Left ventricle myocardium inferior (tissue), 1 donor: ENCODE results near the gene NTHL1. TPM values are rescaled to one million over a fixed set of nuclear protein-coding genes. Genes with fewer than 3 reads are reported as not detected.
A peak's percentile ranks its signal among the peaks of the same experiment; 100 is the strongest.

ENCODE experiments used
- DNase-seq: peaks from one replicate; pipeline ENCODE4 v3.0.0-alpha.2; 2020
- H3K27ac ChIP-seq: fragments of 200-600 bp; replicated peaks from 2 replicates; pipeline ENCODE4 v1.8.0; 2021
- H3K27me3 ChIP-seq: fragments of 200-600 bp; 2 replicates; pipeline ENCODE4 v1.8.0; 2021; ENCODE audit warnings: low read depth
- H3K36me3 ChIP-seq: fragments of 200-600 bp; 2 replicates; pipeline ENCODE4 v1.8.0; 2021
- H3K4me1 ChIP-seq: fragments of 200-600 bp; 2 replicates; pipeline ENCODE4 v1.8.0; 2021
- H3K4me3 ChIP-seq: fragments of 200-600 bp; 2 replicates; pipeline ENCODE4 v1.8.0; 2021; ENCODE audit warnings: mild to moderate bottlenecking, moderate library complexity
- H3K9me3 ChIP-seq: fragments of 200-600 bp; replicated peaks from 2 replicates; pipeline ENCODE4 v1.8.0; 2021
- intact Hi-C: fragments of 100-400 bp; cut with micrococcal nuclease; formaldehyde crosslinking; loops from one replicate; pipeline ENCODE4 v1.11.0; 2022
- total RNA-seq: library from RNA; stranded (reverse); fragmentation: NEBNext Ultra II Directional; extraction: Animal tissue kit (Norgen Biotek cat#: 25700); gene quantifications from one replicate; pipeline ENCODE4 v1.2.1, GENCODE V29; 2021
- TF ChIP-seq, protein P1 (sequence below): fragments of 200-600 bp; IDR thresholded peaks from 2 replicates; pipeline ENCODE4 v1.8.0; 2021; ENCODE audit warnings: antibody characterized with exemption, mild to moderate bottlenecking, borderline replicate concordance
- donor health status: DM: no; HTN: yes; CAD: no; lungs with severe emphysema.

Gene NTHL1
- total RNA-seq, 1 donor from 2014 or later: 21.7 TPM

DNA sequence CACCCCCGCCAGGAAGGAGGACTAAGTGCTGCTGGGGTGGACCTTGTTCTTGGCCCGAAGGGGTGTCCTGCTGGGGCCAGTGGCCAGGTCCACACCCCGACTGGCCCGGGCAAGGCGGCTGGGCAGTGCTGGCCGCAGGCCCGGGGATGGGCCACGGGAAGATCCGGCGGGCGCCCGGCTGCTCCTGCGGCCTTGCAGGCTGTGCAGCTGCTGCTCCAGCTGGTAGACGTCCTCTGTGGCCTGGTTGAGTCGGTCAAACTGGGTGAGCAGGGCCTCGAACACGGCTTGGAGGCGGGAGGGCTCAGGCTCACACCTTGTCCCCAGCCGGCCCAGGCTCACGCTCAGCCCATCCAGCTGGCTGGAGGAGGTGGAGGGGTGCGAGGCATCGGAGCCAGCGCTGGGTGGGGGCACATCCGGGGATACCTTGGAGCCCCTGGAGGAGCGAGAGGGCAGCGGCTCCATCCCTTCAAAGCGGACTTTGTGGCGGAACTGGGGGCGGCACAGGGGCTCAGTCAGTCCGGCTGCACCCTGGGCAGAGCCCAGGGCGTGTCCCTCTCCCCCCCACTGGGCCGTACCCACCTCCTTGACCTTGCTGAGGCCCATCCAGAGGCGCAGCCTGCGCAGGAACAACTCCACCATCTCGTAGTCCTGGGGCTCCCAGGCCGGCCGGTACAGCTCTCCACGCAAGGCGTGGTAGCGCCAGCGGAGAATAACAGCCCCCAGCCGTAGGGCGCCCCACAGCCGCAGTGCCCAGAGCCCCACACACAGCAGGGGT lies 42.3 kb upstream of the NTHL1 start:
- peak overlapping the region; percentile 85 for H3K27ac ChIP-seq
- peaks cover 95% of the 10 kb centered on the region for H3K36me3 ChIP-seq
- H3K9me3 ChIP-seq: no peaks in the 10 kb centered on the region
- H3K27me3 ChIP-seq: no peaks in the 10 kb centered on the region
- TF ChIP-seq, protein P1, sequence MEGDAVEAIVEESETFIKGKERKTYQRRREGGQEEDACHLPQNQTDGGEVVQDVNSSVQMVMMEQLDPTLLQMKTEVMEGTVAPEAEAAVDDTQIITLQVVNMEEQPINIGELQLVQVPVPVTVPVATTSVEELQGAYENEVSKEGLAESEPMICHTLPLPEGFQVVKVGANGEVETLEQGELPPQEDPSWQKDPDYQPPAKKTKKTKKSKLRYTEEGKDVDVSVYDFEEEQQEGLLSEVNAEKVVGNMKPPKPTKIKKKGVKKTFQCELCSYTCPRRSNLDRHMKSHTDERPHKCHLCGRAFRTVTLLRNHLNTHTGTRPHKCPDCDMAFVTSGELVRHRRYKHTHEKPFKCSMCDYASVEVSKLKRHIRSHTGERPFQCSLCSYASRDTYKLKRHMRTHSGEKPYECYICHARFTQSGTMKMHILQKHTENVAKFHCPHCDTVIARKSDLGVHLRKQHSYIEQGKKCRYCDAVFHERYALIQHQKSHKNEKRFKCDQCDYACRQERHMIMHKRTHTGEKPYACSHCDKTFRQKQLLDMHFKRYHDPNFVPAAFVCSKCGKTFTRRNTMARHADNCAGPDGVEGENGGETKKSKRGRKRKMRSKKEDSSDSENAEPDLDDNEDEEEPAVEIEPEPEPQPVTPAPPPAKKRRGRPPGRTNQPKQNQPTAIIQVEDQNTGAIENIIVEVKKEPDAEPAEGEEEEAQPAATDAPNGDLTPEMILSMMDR: no peak
- intact Hi-C loops: no loop called here
- peak overlapping the region; percentile 52 for H3K4me3 ChIP-seq
- peaks cover 16% of the 10 kb centered on the region for H3K4me1 ChIP-seq
- DNase-seq: no peak

DNA sequence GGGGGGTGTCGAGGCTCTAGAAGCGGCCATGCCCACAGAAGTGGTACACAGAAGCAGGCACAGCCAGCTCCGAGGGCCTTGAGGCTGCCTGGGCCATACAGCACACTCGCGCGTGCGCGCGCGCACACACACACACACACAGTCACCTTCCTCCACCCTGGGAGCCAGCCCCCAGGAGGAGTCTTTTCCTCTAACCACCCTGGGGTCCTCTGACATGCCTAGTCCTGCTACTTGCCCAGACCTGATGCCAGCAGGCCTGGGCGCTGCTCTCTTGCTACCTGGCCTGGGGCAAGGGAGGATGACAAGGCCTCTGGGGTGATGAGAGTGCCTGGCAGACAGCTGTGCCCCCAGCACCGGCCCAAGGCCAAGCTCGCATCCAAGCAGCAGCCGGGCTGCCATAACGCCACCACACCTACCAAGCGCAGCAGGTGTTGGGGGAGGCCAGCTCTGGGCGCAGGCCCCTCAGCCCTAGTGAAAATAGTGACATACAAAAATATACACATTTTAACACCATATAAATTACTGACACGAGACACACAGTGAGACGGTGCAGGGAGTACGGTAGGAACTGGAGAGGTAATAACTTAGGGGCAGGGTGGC lies 41.2 kb upstream of the NTHL1 start:
- DNase-seq: no peak
- Histone ChIP-seq H3K27ac (no peak overlapping the region), H3K4me1 (peaks cover 18% of the 10 kb centered on the region), H3K36me3 (peaks cover 95% of the 10 kb centered on the region), H3K4me3 (no peak overlapping the region), H3K27me3 (no peaks in the 10 kb centered on the region), H3K9me3 (no peaks in the 10 kb centered on the region)
- TF ChIP-seq, protein P1: no peak
- intact Hi-C loops: no loop called here

DNA sequence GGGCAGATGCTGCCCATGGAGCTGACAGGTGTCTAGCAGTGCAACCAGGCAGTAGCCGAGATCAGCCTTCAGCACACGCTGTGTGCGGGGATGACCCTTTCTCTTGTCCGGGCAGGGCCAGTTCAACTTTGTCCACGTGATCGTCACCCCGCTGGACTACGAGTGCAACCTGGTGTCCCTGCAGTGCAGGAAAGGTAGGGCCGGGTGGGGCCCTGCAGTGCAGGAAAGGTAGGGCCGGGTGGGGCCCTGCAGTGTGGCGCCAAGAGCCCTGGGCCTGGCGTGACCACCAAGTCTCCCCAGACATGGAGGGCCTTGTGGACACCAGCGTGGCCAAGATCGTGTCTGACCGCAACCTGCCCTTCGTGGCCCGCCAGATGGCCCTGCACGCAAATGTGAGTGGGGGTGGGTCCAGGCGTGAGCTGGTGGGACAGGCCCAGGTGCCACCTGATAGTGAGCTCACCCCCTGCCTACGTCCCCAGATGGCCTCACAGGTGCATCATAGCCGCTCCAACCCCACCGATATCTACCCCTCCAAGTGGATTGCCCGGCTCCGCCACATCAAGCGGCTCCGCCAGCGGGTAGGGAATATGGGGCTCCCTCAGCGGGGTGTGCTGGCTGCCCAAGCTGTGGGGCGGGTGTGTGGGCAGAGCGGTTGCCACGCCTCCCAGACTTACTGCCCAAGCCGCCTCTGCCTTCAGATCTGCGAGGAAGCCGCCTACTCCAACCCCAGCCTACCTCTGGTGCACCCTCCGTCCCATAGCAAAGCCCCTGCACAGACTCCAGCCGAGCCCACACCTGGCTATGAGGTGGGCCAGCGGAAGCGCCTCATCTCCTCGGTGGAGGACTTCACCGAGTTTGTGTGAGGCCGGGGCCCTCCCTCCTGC lies 40.4 kb upstream of the NTHL1 start:
- no peaks in the 10 kb centered on the region for H3K27me3 ChIP-seq
- H3K27ac ChIP-seq: no peak overlapping the region
- no peak overlapping the region for H3K4me3 ChIP-seq
- no peaks in the 10 kb centered on the region for H3K9me3 ChIP-seq
- TF ChIP-seq, protein P1: no peak
- intact Hi-C loops: no loop called here
- H3K4me1 ChIP-seq: peaks cover 27% of the 10 kb centered on the region
- peaks cover 91% of the 10 kb centered on the region for H3K36me3 ChIP-seq
- DNase-seq: no peak

DNA sequence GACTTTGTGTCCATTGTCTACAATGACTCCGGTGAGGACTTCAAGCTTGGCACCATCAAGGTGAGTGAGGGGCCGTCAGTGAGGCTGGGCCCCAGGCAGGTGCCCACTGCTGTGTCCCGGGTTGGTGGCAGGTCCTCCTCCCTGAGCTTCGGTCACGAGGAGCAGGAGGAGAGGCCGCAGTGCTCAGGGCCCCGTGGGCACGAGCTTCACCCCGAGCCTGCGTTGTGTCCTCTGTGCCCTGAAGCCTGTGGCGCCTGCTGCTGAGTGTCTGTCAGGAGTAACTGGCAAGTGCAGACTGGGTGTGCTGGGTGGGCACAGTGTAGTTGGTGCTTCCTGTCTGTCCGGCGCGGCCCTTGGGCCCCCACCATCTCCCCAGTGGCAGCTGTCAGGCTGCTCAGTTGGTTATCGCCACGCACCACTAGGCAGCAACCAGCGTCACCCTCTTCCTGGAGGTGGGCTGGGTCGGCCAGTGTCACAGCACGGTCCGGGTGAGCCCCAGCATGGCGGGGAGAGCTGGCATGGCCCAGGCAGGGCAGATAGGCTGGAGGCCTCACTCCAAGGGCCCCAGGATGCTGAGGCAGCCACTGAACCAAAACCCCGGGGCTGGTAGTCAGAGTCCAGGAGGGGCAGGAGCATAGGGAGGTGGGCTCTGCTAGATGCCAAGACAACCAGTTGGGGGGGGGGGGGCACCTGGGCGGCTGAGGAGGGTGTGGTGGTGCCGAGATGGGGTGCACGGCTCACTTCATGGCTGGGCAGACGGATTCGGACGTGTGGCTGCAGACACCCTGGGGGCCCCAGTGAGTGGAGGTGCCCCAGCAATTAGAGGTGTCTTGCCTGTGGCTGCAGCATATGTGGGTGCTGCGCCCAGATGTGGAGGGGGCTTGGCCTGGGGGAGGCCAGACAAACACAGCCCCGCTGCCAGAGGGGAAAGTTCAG lies 39.4 kb upstream of the NTHL1 start:
- intact Hi-C loops: no loop called here
- Histone ChIP-seq H3K9me3 (no peaks in the 10 kb centered on the region), H3K4me1 (peaks cover 36% of the 10 kb centered on the region), H3K36me3 (peaks cover 82% of the 10 kb centered on the region), H3K27me3 (no peaks in the 10 kb centered on the region), H3K27ac (no peak overlapping the region), H3K4me3 (no peak overlapping the region)
- DNase-seq: no peak
- TF ChIP-seq, protein P1: no peak
